ENCODE results near the gene SNED1.

Gene SNED1

DNA sequence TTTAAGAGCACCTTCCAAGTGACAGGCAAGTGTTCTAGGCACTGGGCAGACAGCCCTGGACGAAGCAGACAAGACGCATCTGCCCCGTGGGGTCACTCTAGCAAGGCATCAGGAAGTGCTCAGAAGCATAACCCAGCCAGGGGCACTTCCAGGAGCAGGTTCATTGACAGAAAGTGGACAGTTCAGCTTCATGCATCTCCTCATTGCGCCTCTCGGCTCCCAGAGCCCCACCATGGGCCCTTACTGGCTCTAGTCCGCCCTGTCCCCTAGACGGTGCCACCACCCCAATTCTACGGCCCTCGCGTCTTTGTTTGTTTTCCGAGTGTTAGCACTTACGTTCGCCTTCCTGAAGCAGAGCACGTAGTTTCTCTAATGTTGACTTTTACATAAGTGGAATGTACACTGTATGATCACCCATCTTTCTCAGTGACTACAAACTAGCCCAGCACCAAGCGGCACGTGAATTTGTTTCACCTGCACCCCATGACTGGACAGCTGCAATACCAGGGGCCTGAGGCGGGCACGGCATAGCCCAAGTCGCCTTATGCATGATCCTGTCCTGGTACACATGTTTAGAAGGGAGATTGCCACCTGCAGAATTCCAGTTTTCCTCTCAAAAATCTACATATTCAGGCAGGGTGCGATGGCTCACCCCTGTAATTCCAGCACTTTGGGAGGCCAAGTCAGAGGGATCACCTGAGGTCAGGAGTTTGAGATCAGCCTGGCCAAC is 33.2 kb downstream of the SNED1 start:
- H3K27ac ChIP-seq (ENCODE audit: low read length): no peak overlapping the region
- H3K4me3 ChIP-seq (ENCODE audit: low read length): no peak overlapping the region
- H3K9ac ChIP-seq (ENCODE audit: low read depth, low read length): no peak overlapping the region
- no peaks in the 10 kb centered on the region for H3K4me1 ChIP-seq (ENCODE audit: insufficient read depth, low read length)
- peaks cover 2% of the 10 kb centered on the region; the same call in 1 of the 2 replicates for H3K9me3 ChIP-seq (ENCODE audit: insufficient read depth, low read depth, low read length)
- H3K36me3 ChIP-seq (ENCODE audit: insufficient read depth, low read depth, low read length): no peaks in the 10 kb centered on the region
- peaks cover 18% of the 10 kb centered on the region for H3K27me3 ChIP-seq (ENCODE audit: insufficient read depth, low read length)

DNA sequence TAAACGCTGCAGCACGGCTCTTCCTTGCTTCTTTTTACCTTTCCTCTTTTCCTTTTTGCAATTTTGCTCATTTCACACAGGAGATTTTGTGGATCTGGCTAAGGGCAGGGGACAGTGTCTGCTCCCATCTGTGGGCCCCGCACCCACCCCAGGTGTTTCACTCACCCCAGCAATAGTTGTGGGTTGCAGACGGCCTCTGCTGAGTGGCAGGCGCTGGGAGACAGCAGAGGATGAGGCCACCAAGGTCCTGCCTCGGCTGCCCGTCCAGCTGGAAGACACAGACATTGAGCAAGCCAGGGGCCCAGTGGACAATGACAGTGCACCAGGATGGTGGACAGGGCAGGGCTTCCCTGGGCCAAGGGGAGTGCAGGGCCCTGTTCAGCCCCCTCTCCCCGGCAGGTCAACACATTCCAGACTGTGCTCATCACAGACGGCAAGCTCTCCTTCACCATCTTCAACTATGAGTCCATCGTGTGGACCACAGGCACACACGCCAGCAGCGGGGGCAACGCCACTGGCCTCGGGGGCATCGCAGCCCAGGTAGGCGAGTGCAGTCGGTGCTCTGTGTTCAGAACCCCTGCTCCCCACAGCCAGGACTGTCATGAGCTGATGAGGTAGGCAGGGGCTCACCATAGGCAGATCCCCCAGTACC is 35.0 kb downstream of the SNED1 start:
- H3K9me3 ChIP-seq (ENCODE audit: insufficient read depth, low read depth, low read length): no peaks in the 10 kb centered on the region
- no peak overlapping the region for H3K4me3 ChIP-seq (ENCODE audit: low read length)
- H3K4me1 ChIP-seq (ENCODE audit: insufficient read depth, low read length): no peaks in the 10 kb centered on the region
- peaks cover 36% of the 10 kb centered on the region for H3K27me3 ChIP-seq (ENCODE audit: insufficient read depth, low read length)
- no peaks in the 10 kb centered on the region for H3K36me3 ChIP-seq (ENCODE audit: insufficient read depth, low read depth, low read length)
- H3K9ac ChIP-seq (ENCODE audit: low read depth, low read length): no peak overlapping the region
- H3K27ac ChIP-seq (ENCODE audit: low read length): no peak overlapping the region

DNA sequence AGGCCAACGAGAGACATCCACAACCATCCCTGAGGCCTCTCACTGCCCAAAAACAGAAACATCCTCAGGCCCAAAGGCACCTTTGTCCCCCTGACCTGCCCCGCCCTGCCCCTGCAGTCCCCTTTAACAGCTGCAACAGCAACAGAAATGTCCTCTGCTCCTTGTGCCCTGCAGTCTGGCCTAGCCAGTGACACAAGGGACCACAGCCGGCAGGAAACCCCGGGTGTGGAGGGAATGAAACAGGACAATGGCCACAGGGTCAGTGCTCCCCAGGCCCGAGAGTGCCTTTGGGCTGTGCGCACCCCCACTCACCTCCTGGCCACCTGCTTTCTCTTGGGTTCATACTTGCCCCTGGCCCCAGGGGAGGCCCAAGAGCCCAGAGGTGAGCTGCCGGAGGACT is 35.6 kb downstream of the SNED1 start:
- peaks cover 38% of the 10 kb centered on the region for H3K27me3 ChIP-seq (ENCODE audit: insufficient read depth, low read length)
- H3K4me3 ChIP-seq (ENCODE audit: low read length): no peak overlapping the region

DNA sequence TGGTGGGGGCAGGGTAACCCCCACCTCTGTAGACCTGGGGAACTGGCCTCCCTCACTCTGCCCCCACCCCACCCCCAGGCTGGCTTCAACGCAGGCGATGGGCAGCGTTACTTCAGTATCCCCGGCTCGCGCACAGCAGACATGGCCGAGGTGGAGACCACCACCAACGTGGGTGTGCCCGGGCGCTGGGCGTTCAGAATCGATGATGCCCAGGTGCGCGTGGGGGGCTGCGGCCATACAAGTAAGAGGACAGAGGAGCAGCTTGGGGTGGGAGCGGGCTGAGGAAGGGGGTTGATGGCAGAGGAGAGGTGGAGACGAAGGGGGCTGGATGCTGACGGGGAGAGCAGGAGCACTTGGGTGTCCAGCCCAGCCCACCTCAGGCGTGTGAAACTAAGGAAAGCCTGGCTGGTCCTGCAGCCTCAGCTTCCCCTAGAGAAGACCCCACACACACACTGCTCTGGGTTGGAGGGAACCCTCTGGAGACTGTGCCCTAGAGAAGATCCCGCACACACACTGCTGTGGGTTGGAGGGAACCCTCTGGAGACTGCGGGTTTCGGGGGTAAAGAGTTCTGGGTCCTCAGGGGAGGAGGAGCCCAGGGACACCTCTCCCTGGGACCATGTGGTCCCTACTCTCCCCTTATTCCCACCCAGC is 36.2 kb downstream of the SNED1 start:
- Histone ChIP-seq H3K9me3 (ENCODE audit: insufficient read depth, low read depth, low read length) (no peaks in the 10 kb centered on the region), H3K36me3 (ENCODE audit: insufficient read depth, low read depth, low read length) (no peaks in the 10 kb centered on the region), H3K27me3 (ENCODE audit: insufficient read depth, low read length) (peaks cover 38% of the 10 kb centered on the region), H3K9ac (ENCODE audit: low read depth, low read length) (no peak overlapping the region), H3K4me1 (ENCODE audit: insufficient read depth, low read length) (no peaks in the 10 kb centered on the region), H3K27ac (ENCODE audit: low read length) (no peak overlapping the region), H3K4me3 (ENCODE audit: low read length) (no peak overlapping the region)

More for the DNA sequence above, 35.6 kb downstream of the SNED1 start:
- Histone ChIP-seq H3K9me3 (ENCODE audit: insufficient read depth, low read depth, low read length) (no peaks in the 10 kb centered on the region), H3K9ac (ENCODE audit: low read depth, low read length) (no peak overlapping the region), H3K36me3 (ENCODE audit: insufficient read depth, low read depth, low read length) (no peaks in the 10 kb centered on the region), H3K4me1 (ENCODE audit: insufficient read depth, low read length) (no peaks in the 10 kb centered on the region), H3K27ac (ENCODE audit: low read length) (no peak overlapping the region)

DNA sequence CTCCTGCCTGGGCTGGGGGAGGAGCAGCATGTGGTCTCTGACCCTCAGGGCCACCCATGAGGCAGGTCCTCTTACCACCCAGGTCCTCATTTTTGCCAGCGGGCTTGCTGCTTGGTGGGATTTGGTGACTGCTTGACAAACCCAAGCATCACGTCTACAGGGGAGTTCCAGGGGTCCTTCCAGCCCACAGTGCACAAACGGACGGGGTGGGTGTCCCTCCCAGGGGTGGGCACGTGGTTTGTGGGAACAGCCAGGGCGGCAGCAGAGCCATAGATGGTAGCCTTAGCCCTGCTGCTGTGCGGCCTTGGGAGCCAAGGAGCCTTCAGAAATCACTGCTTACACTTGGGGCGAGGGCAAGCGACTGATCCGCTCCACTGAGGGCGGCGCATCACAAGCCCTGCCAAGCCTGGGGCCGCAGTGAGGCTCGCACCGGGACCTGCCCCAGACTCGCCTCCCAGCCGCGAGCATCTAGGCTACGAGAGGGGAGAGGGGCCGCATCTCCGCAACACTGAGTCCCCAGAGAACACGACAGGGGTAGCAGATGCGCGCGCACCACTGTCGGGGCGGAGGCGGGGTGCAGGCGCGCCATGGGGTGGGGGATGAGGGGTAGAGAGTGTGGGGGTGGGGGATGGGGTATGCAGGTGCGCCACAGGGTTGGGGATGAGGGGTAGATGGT is 36.9 kb downstream of the SNED1 start:
- peak overlapping the region; percentile 45; the same call in 1 of the 2 replicates for H3K4me3 ChIP-seq (ENCODE audit: low read length)
- H3K9me3 ChIP-seq (ENCODE audit: insufficient read depth, low read depth, low read length): no peaks in the 10 kb centered on the region
- no peaks in the 10 kb centered on the region for H3K4me1 ChIP-seq (ENCODE audit: insufficient read depth, low read length)
- H3K9ac ChIP-seq (ENCODE audit: low read depth, low read length): no peak overlapping the region
- no peaks in the 10 kb centered on the region for H3K36me3 ChIP-seq (ENCODE audit: insufficient read depth, low read depth, low read length)
- no peak overlapping the region for H3K27ac ChIP-seq (ENCODE audit: low read length)
- peaks cover 38% of the 10 kb centered on the region for H3K27me3 ChIP-seq (ENCODE audit: insufficient read depth, low read length)

DNA sequence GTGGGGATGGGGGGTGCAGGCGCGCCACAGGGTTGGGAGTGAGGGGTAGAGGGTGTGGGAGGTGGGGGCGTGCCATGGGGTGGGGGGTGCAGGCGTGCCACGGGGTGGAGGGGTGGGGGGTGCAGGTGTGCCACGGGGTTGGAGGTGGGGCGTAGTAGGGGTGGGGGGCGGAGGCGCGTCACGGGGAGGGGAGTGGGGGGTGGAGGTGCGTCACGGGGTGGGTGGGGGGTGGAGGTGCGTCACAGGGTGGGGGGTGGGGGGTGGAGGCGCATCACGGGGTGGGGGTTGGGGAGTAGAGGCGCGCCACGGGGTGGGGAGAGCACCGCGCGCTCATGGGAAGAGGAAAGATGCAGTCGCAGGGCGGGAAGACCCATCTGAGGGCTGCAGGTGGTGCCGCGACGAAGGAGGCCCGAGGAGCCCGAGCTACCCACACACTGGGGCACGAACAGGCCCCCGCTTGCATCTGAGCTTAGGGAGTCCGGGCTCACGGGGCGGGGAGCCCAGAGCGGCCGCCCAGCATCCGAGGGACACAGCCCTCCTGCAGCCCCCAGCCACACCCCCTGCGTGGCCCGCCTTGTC is 37.5 kb downstream of the SNED1 start:
- peak overlapping the region; percentile 68; the same call in 1 of the 2 replicates for H3K4me3 ChIP-seq (ENCODE audit: low read length)
- no peaks in the 10 kb centered on the region for H3K36me3 ChIP-seq (ENCODE audit: insufficient read depth, low read depth, low read length)
- no peaks in the 10 kb centered on the region for H3K9me3 ChIP-seq (ENCODE audit: insufficient read depth, low read depth, low read length)
- no peak overlapping the region for H3K9ac ChIP-seq (ENCODE audit: low read depth, low read length)
- peaks cover 38% of the 10 kb centered on the region for H3K27me3 ChIP-seq (ENCODE audit: insufficient read depth, low read length)
- no peaks in the 10 kb centered on the region for H3K4me1 ChIP-seq (ENCODE audit: insufficient read depth, low read length)
- H3K27ac ChIP-seq (ENCODE audit: low read length): no peak overlapping the region

DNA sequence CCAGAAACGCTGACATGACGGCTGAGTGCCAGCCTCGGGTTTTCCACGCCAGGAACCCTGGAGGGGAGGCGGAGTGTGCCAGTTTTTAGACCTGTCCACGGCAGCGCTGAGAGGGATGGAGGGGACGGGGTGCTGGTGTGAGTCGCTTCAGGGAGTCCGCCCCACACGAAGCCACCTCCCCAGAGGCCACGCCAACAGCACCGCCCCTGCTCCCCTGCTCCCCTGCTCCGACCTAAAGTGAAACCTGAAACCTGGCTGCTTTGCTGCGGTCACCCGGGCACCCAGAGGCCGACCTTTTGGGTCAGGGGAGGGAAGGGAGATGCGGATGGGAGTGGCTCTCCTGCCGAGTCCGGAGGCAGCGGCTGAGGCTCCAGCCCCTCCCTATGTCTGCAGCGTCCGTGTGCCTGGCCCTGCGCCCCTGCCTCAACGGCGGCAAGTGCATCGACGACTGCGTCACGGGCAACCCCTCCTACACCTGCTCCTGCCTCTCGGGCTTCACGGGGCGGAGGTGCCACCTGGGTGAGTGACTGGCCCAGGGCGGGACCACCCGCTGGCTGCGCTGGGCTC is 38.1 kb downstream of the SNED1 start:
- no peaks in the 10 kb centered on the region for H3K36me3 ChIP-seq (ENCODE audit: insufficient read depth, low read depth, low read length)
- H3K4me3 ChIP-seq (ENCODE audit: low read length): peak overlapping the region; percentile 68; the same call in 1 of the 2 replicates
- no peak overlapping the region for H3K9ac ChIP-seq (ENCODE audit: low read depth, low read length)
- H3K4me1 ChIP-seq (ENCODE audit: insufficient read depth, low read length): no peaks in the 10 kb centered on the region
- H3K27ac ChIP-seq (ENCODE audit: low read length): no peak overlapping the region
- peaks cover 38% of the 10 kb centered on the region for H3K27me3 ChIP-seq (ENCODE audit: insufficient read depth, low read length)
- no peaks in the 10 kb centered on the region for H3K9me3 ChIP-seq (ENCODE audit: insufficient read depth, low read depth, low read length)

DNA sequence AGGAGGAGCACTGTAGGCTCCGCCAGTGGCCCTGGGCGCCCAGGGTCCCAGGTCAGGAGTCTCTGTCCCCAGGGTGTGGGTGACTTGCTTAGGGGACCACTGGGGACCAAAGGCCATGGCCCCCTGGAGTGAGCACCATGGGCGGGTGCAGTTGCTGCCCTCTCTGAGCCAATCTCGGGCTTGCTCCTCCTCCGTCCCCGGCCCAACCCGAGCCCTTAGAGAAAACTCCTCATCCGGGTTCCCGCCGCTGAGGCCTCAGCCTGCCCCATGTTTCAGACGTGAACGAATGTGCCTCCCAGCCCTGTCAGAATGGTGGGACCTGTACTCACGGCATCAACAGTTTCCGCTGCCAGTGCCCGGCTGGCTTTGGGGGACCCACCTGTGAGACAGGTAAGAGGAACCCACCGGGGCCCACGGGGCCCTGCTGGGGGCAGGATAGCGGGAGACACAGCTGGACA is 38.6 kb downstream of the SNED1 start:
- no peaks in the 10 kb centered on the region for H3K4me1 ChIP-seq (ENCODE audit: insufficient read depth, low read length)
- no peak overlapping the region for H3K27ac ChIP-seq (ENCODE audit: low read length)
- no peaks in the 10 kb centered on the region for H3K36me3 ChIP-seq (ENCODE audit: insufficient read depth, low read depth, low read length)
- no peak overlapping the region for H3K9ac ChIP-seq (ENCODE audit: low read depth, low read length)
- H3K27me3 ChIP-seq (ENCODE audit: insufficient read depth, low read length): peaks cover 38% of the 10 kb centered on the region
- no peaks in the 10 kb centered on the region for H3K9me3 ChIP-seq (ENCODE audit: insufficient read depth, low read depth, low read length)
- peak overlapping the region; percentile 68; the same call in 1 of the 2 replicates for H3K4me3 ChIP-seq (ENCODE audit: low read length)

DNA sequence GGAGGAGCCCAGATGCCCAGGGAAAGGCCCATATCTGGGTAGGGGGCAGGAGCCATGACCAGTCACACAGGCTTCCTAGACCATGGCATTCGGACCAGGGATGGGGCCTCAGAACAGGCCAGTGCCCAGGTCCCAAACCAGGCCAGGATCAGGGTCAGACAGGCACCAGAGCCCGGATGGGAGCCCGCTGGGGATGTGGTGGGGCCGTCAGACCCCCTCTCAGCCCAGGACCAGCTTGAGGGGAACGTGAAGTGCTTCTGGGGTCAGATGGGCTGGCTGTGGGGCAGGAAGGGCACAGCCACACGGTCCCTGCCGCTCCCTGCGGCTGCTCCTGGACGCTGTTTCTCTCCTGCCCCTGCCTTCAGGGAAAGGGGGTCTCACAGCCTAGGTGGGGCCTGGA is 39.1 kb downstream of the SNED1 start:
- Histone ChIP-seq H3K9me3 (ENCODE audit: insufficient read depth, low read depth, low read length) (no peaks in the 10 kb centered on the region), H3K36me3 (ENCODE audit: insufficient read depth, low read depth, low read length) (no peaks in the 10 kb centered on the region), H3K4me1 (ENCODE audit: insufficient read depth, low read length) (no peaks in the 10 kb centered on the region), H3K27ac (ENCODE audit: low read length) (no peak overlapping the region), H3K4me3 (ENCODE audit: low read length) (no peak overlapping the region), H3K9ac (ENCODE audit: low read depth, low read length) (no peak overlapping the region), H3K27me3 (ENCODE audit: insufficient read depth, low read length) (peaks cover 38% of the 10 kb centered on the region)

DNA sequence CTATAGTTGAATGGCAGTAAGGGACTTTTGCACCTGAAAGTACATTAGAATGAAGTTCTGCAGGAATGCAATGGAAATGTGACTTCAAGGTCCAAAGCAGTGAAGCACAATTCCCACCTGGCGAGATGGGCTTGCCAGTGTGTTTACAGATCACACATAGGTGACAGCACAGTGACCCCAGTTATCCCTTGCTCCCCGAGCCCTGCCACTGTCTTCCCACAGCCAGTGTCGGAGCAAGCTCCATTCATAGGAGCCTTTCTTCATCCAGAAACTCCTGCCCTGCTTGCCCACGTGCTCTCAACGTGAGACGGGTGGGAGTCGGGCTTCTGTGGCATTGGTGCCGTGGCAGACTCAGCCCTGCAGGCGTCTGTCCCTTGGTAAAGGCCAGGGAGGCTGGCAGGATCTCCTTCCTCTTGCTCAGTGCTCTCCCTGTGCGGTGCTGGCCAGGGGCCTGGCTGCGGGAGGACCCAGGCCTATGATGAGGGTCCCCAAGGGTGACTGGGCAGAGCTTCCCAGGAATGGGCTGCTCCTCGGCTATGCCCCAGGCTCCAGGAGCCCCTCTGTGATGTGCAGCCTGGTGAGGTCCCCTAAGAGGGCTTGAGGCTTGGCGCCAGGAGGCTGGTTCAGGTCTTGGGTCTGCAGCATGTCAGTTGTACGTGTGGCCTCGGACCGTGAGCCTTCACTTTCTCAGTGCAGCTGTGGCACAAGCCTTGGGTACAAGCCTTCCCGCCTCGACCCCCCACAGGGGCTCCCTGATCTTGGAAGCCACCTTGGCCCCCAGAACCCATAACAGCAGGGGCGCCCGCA is 40.2 kb downstream of the SNED1 start:
- H3K4me3 ChIP-seq (ENCODE audit: low read length): no peak overlapping the region
- H3K9ac ChIP-seq (ENCODE audit: low read depth, low read length): no peak overlapping the region
- no peaks in the 10 kb centered on the region for H3K9me3 ChIP-seq (ENCODE audit: insufficient read depth, low read depth, low read length)
- H3K4me1 ChIP-seq (ENCODE audit: insufficient read depth, low read length): no peaks in the 10 kb centered on the region
- H3K36me3 ChIP-seq (ENCODE audit: insufficient read depth, low read depth, low read length): no peaks in the 10 kb centered on the region
- H3K27me3 ChIP-seq (ENCODE audit: insufficient read depth, low read length): peaks cover 38% of the 10 kb centered on the region
- no peak overlapping the region for H3K27ac ChIP-seq (ENCODE audit: low read length)
